PFSK-1 (cell line): Measurements from ENCODE around the gene PDZD2.

Source experiments
- POLR2AphosphoS5 ChIP-seq: IDR thresholded peaks from 2 replicates; pipeline ENCODE4 v1.6.1; 2012; ENCODE audit warnings: low read depth, mild to moderate bottlenecking, control low read depth, low read length, moderate library complexity
- TF ChIP-seq, protein P1 (sequence below), 2 experiments: IDR thresholded peaks; 2 replicates each; pipeline versions ENCODE4 v1.6.1 to v1.8.0; 2011 to 2012; ENCODE audit warnings: low read depth in 2 of 2, low read length in 2 of 2, control low read depth in 1 of 2, inconsistent platforms in 1 of 2, mild to moderate bottlenecking in 1 of 2, moderate library complexity in 1 of 2; ENCODE audit not compliant: insufficient read depth in 1 of 2

DNA sequence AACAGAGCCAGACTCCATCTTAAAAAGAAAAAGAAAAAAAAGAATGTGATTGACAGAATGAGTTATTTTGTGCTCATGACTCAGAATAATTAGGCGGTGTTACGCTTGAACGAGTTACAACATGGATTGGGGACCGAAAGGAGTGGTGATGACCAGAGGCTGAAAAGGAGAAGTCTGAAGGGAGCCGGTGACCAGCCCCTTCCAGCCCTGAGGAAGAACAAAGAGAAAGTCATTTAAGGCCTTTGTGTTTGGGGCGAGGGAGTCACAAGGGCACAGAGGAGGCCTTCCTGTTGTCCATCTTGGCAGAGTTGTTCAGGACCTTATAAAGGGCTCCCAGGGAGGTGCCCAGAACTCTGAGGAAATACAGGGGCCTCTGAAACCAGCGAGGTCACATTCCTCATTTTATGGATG, 403.6 kb downstream of the PDZD2 start:
- no peak for TF ChIP-seq POLR2AphosphoS5
- TF ChIP-seq, protein P1, sequence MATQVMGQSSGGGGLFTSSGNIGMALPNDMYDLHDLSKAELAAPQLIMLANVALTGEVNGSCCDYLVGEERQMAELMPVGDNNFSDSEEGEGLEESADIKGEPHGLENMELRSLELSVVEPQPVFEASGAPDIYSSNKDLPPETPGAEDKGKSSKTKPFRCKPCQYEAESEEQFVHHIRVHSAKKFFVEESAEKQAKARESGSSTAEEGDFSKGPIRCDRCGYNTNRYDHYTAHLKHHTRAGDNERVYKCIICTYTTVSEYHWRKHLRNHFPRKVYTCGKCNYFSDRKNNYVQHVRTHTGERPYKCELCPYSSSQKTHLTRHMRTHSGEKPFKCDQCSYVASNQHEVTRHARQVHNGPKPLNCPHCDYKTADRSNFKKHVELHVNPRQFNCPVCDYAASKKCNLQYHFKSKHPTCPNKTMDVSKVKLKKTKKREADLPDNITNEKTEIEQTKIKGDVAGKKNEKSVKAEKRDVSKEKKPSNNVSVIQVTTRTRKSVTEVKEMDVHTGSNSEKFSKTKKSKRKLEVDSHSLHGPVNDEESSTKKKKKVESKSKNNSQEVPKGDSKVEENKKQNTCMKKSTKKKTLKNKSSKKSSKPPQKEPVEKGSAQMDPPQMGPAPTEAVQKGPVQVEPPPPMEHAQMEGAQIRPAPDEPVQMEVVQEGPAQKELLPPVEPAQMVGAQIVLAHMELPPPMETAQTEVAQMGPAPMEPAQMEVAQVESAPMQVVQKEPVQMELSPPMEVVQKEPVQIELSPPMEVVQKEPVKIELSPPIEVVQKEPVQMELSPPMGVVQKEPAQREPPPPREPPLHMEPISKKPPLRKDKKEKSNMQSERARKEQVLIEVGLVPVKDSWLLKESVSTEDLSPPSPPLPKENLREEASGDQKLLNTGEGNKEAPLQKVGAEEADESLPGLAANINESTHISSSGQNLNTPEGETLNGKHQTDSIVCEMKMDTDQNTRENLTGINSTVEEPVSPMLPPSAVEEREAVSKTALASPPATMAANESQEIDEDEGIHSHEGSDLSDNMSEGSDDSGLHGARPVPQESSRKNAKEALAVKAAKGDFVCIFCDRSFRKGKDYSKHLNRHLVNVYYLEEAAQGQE (IDR thresholded peaks at IDR 0.05; ENCODE audit: insufficient read depth in 1 of 2, low read depth in 2 of 2, low read length in 2 of 2): no peak
